Parathyroid adenoma (tissue), 2 donors: Measurements from ENCODE around the gene C10orf67.

Source experiments
- H2AFZ ChIP-seq: fragments of 300-600 bp; sonication (generic); one replicate; pipeline ENCODE4 v1.7.0; 2017; ENCODE audit warnings: antibody characterized with exemption, mild to moderate bottlenecking
- H3K27ac ChIP-seq: fragments of 300-600 bp; sonication (generic); one replicate; pipeline ENCODE4 v1.7.0; 2017
- H3K27me3 ChIP-seq: fragments of 300-600 bp; sonication (generic); one replicate; pipeline ENCODE4 v1.7.0; 2017; ENCODE audit warnings: low read length; ENCODE audit not compliant: control insufficient read depth, insufficient read depth
- H3K36me3 ChIP-seq: fragments of 300-600 bp; sonication (generic); one replicate; pipeline ENCODE4 v1.7.0; 2017; ENCODE audit warnings: low read length; ENCODE audit not compliant: control insufficient read depth, insufficient read depth
- H3K4me1 ChIP-seq: fragments of 300-600 bp; sonication (generic); one replicate; pipeline ENCODE4 v1.7.0; 2017; ENCODE audit warnings: control low read depth
- H3K4me2 ChIP-seq: fragments of 300-600 bp; sonication (generic); one replicate; pipeline ENCODE4 v1.7.0; 2017; ENCODE audit warnings: low read length
- H3K4me3 ChIP-seq: fragments of 300-600 bp; sonication (generic); one replicate; pipeline ENCODE4 v1.7.0; 2017; ENCODE audit warnings: low read depth, low read length
- H3K79me2 ChIP-seq: fragments of 300-600 bp; sonication (generic); one replicate; pipeline ENCODE4 v1.7.0; 2017; ENCODE audit warnings: control low read depth
- H3K9ac ChIP-seq: fragments of 300-600 bp; sonication (generic); one replicate; pipeline ENCODE4 v1.7.0; 2017; ENCODE audit warnings: mild to moderate bottlenecking
- H3K9me3 ChIP-seq: fragments of 300-600 bp; sonication (generic); one replicate; pipeline ENCODE4 v1.7.0; 2017; ENCODE audit warnings: low read length; ENCODE audit not compliant: control insufficient read depth
- CTCF ChIP-seq: fragments of 300-600 bp; sonication (generic); IDR thresholded peaks from one replicate; pipeline ENCODE4 v1.7.0; 2017; ENCODE audit warnings: antibody characterized with exemption, mild to moderate bottlenecking
- donor health status: primary hyperparathyroidism.

Gene C10orf67

GRCh38 chr10:23362069-23362830 lies 17.7 kb upstream of the C10orf67 start:
- no peak overlapping the region for H3K27ac ChIP-seq
- no peaks in the 10 kb centered on the region for H3K4me1 ChIP-seq
- no peak overlapping the region for H3K4me2 ChIP-seq
- H3K36me3 ChIP-seq = no peaks in the 10 kb centered on the region
- H2AFZ ChIP-seq = no peak overlapping the region
- TF ChIP-seq CTCF = no peak
- no peak overlapping the region for H3K4me3 ChIP-seq
- no peaks in the 10 kb centered on the region for H3K27me3 ChIP-seq
- H3K9me3 ChIP-seq = no peaks in the 10 kb centered on the region
- H3K79me2 ChIP-seq = no peaks in the 10 kb centered on the region
- H3K9ac ChIP-seq = no peak overlapping the region

GRCh38 chr10:23361665-23362064 lies 17.1 kb upstream of the C10orf67 start:
- no peaks in the 10 kb centered on the region for H3K4me1 ChIP-seq
- TF ChIP-seq CTCF = no peak
- H3K4me2 ChIP-seq = no peak overlapping the region
- H3K4me3 ChIP-seq = no peak overlapping the region
- no peaks in the 10 kb centered on the region for H3K79me2 ChIP-seq
- H3K9ac ChIP-seq = no peak overlapping the region
- no peak overlapping the region for H3K27ac ChIP-seq
- no peaks in the 10 kb centered on the region for H3K27me3 ChIP-seq
- H3K36me3 ChIP-seq = no peaks in the 10 kb centered on the region
- H2AFZ ChIP-seq = no peak overlapping the region
- H3K9me3 ChIP-seq = no peaks in the 10 kb centered on the region

GRCh38 chr10:23359692-23360380 lies 15.2 kb upstream of the C10orf67 start:
- Histone ChIP-seq H3K4me1 (no peaks in the 10 kb centered on the region), H3K27me3 (no peaks in the 10 kb centered on the region), H3K9ac (no peak overlapping the region), H3K79me2 (no peaks in the 10 kb centered on the region), H3K36me3 (no peaks in the 10 kb centered on the region), H3K4me3 (no peak overlapping the region), H2AFZ (no peak overlapping the region), H3K9me3 (no peaks in the 10 kb centered on the region), H3K4me2 (no peak overlapping the region), H3K27ac (no peak overlapping the region)
- no peak for TF ChIP-seq CTCF

DNA sequence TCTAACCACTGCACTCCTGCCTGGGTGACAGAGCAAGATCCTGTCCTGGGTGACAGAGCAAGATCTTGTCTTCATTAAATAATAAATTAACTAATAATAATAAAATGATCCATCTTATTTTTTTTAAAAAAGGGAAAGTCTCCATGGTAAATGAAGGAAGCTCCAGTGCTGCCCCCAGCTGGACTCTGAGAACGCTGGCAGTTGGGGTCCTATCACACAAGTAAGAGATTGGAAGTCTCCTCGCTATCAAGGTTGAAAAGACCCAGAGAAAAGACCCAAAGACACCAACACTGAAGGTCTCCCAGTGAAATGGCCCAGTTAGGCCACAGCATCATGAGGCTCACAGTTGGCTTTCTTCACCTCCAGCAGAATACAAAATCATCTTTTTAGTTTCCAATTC lies 13.8 kb upstream of the C10orf67 start:
- no peak overlapping the region for H3K4me3 ChIP-seq
- H3K4me1 ChIP-seq = no peaks in the 10 kb centered on the region
- H3K4me2 ChIP-seq = no peak overlapping the region
- H3K9me3 ChIP-seq = no peaks in the 10 kb centered on the region
- TF ChIP-seq CTCF = no peak
- no peak overlapping the region for H2AFZ ChIP-seq
- H3K27me3 ChIP-seq = no peaks in the 10 kb centered on the region
- no peaks in the 10 kb centered on the region for H3K79me2 ChIP-seq
- no peak overlapping the region for H3K27ac ChIP-seq
- no peaks in the 10 kb centered on the region for H3K36me3 ChIP-seq
- no peak overlapping the region for H3K9ac ChIP-seq
